HG02759 (cell line): Measurements from ENCODE around the gene FARP1.

ENCODE experiments used
- ATAC-seq: cut with Tn5 transposase; IDR thresholded peaks from one replicate; pipeline ENCODE4 v1.9.1; 2021; ENCODE audit warnings: mild to moderate bottlenecking, moderate library complexity; ENCODE audit not compliant: unreplicated experiment

The FARP1 gene

GRCh38 chr13:98327371-98328270 is 184.7 kb downstream of the FARP1 start:
- no peak for ATAC-seq

GRCh38 chr13:98328511-98328910 is 185.6 kb downstream of the FARP1 start:
- no peak for ATAC-seq

GRCh38 chr13:98332222-98332621 is 189.3 kb downstream of the FARP1 start:
- ATAC-seq = no peak

- no peak for ATAC-seq
Observed at GRCh38 chr13:98332691-98333090, 189.8 kb downstream of the FARP1 start.

- no peak for ATAC-seq
Observed at GRCh38 chr13:98333486-98333885, 190.6 kb downstream of the FARP1 start.

GRCh38 chr13:98334620-98335205 is 191.8 kb downstream of the FARP1 start:
- ATAC-seq = no peak

- ATAC-seq = no peak
Observed at GRCh38 chr13:98335721-98336120, 192.8 kb downstream of the FARP1 start.

GRCh38 chr13:98338310-98338709 is 195.4 kb downstream of the FARP1 start:
- no peak for ATAC-seq

GRCh38 chr13:98339684-98340425 is 197.0 kb downstream of the FARP1 start:
- no peak for ATAC-seq

GRCh38 chr13:98342953-98343352 is 200.1 kb downstream of the FARP1 start:
- ATAC-seq = no peak

- no peak for ATAC-seq
Observed at GRCh38 chr13:98343461-98343860, 200.6 kb downstream of the FARP1 start.

- ATAC-seq = no peak
Observed at GRCh38 chr13:98344392-98344791, 201.5 kb downstream of the FARP1 start.

GRCh38 chr13:98345107-98345935 is 202.4 kb downstream of the FARP1 start:
- ATAC-seq = no peak

- no peak for ATAC-seq
Observed at GRCh38 chr13:98346904-98347636, 204.2 kb downstream of the FARP1 start.

- no peak for ATAC-seq
Observed at GRCh38 chr13:98347756-98348155, 204.9 kb downstream of the FARP1 start.

GRCh38 chr13:98348466-98349200 is 205.7 kb downstream of the FARP1 start:
- ATAC-seq = no peak

- ATAC-seq = no peak
Observed at GRCh38 chr13:98349731-98350305, 206.9 kb downstream of the FARP1 start.

GRCh38 chr13:98350746-98351330 is 207.9 kb downstream of the FARP1 start:
- no peak for ATAC-seq

GRCh38 chr13:98351636-98352035 is 208.7 kb downstream of the FARP1 start:
- ATAC-seq = no peak
